ENCODE results near the gene NR6A1.

NR6A1 gene

GRCh38 chr9:124503713-124504529 is 267.2 kb downstream of the NR6A1 start:
- DNase-seq (ENCODE audit: low read depth in 2 of 2) = no peak

DNA sequence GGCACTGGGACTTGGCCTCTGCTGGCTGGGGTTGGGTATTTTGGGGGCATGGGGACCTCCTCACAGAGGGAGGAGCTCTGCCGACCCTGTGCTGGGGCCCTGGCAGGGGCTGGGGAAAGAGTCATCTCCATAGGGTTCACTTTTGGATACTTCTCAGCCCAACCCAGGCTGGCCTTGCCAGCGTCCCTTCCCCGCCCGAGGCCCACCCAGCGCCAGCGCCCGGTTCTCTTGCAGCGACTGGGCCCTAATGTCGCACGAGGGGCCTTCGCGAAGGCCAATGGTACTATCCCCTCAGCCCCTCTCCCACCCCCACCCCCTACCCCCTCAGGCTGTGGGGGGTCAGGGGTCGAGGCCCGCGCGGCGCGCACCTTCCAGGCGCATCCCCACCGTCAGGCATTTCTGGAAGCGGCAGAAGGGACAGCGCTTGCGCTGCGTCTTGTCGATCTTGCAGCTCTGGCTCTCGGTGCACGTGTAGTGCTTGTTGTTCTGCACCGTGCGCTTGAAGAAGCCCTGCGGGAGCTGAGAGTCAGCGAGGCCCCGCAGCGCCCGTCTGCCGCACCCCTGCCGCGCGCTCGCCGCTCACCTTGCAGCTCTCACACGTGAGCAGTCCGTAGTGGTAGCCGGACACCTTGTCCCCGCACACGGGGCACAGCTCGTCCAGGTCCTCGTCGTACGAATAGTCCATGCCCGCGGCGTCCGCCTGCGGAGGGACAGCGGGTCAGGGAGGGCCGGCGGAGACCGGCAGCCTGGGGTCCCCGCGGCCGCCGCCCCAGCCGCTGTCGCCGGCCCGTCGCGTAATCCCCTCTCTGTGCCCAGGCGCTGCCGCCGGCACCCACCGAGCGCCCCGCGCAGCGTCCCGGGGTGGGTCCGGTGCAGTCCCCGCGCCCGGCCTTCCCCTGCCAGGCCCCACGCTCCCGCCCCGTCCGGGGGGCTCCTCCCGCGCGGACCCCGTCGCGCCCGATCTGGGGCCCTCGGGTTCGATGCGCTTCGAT is 268.1 kb downstream of the NR6A1 start:
- DNase-seq (ENCODE audit: low read depth in 2 of 2) = no peak

DNA sequence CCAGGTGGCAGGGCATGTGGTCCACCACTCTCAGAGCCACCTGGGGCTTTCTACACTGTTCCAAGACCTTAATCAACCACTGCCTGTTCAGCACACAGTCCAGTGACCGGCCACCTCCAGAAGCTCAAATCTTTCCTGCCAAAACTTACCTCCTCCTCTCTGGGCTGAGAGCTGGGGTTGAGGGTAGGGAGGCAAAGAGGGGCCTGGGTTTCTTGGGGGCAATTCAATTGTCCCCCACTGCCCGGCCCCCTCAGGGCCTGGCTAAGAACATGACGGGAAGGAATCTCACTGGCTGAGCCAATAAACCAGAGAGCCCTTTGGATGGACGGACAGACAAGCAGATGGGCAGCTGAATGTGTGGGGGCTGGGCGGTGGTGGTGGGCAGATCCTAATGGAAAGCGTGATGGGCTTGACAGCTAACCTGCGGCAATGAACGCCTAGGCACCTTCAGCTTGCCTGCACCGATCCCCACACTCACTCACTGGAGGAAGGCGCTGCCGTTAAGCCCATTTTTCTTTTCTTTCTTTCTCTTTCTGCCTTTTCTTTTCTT is 269.3 kb downstream of the NR6A1 start:
- no peak for DNase-seq (ENCODE audit: low read depth in 2 of 2)

DNA sequence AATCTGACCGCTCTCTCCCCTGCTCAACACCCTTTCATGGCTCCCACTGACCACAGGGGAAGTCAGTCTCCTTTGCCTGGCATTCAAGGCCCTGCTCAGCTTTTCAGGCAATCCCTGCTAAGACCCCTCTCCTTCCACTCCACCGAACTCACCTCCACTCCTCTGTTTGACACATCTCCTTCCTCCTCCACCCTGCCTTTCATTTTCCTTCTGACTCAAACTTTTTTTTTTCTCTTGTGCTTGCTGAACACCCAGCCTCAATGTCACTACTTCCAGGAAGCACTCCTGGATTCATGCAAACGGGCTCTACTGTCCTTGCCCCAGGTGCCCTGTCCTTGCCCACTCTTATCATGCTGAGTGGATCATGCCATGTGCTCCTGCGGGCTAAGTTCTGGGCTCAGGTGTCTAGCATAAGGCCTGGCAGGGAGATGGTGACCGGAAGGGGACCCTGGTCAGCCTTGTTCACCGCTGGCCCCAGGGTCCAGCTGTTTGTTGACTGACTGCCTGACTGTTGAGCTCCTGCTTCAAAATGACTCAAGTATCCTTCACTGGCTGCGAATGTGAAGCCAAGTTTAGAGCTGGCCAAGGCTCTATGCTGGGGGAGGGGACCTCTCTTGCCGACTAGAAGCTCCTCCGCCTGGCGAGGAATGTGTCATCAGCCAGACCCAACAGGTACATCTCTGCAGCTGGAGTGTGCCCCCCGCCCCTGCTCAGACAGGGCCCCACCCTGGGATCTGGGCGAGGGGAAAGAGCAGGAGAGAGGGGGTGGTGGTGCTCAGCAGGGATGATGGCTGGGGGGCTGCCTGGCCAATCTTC is 270.1 kb downstream of the NR6A1 start:
- DNase-seq (ENCODE audit: low read depth in 2 of 2) = no peak

GRCh38 chr9:124500028-124500795 is 270.9 kb downstream of the NR6A1 start:
- DNase-seq (ENCODE audit: low read depth in 2 of 2) = no peak

- DNase-seq (ENCODE audit: low read depth in 2 of 2) = no peak
These were observed 271.9 kb downstream of the NR6A1 start for GRCh38 chr9:124499216-124499615.

- DNase-seq (ENCODE audit: low read depth in 2 of 2) = no peak
These were observed 272.5 kb downstream of the NR6A1 start for GRCh38 chr9:124498499-124499146.

DNA sequence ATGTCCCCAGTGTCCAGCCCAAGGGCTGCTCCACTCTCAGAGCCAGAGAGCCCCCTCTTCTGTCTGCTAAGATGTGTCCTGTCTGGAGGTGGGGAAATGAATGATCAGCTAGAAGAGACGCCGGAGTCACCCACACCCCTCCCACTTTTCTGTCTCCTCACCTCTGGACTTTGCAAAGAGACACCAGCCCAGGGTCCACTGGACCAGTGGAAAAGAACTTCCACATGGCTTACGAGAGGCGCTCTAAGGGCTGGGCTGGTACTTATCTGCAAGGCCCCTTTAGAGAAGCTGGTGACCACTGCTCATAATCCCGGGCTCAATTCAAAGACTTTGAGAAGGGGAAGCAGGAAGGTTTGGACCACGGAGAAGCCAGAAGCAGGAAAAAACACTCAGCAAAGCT is 273.1 kb downstream of the NR6A1 start:
- DNase-seq (ENCODE audit: low read depth in 2 of 2) = no peak

DNA sequence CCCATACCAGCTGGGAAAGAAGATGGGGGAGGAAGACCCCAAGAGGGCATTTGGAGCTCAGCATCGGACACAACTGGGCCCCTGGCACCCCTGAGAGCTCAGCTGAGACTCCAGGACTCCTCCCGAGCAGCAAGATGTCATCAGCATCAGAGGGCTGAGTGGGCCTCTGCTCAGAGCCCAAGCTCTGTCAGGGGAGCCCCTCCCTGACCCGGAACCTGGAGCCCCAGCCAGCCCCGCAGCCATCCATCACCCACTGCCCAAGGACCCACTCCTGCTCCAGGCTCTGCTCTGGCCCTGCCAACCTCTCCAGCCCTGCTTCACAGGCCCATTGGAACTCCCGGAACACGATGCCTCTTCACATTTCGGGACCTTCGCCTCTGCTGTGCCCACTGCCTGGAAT is 273.7 kb downstream of the NR6A1 start:
- DNase-seq (ENCODE audit: low read depth in 2 of 2) = no peak

- DNase-seq (ENCODE audit: low read depth in 2 of 2) = no peak
These were observed 274.6 kb downstream of the NR6A1 start for GRCh38 chr9:124496463-124496862.

DNA sequence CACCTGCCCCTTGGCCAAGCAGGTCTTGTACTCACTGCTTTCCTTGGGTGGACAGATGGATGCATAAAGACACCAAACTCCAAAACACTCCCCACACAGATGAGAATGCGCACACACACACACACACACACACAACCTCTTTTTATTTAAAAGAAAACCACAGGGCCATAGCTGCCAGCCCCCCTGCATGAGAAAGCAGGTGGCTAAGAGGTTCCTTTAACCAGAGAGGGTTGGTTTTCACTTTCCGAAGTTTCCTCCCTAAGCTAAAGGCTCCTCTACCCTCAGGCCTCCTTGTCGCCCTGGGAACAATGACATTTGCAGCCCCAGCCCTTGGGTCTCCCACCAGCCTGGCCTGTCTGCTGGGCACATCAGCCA is 275.0 kb downstream of the NR6A1 start:
- no peak for DNase-seq (ENCODE audit: low read depth in 2 of 2)

GRCh38 chr9:124495126-124496074 is 275.7 kb downstream of the NR6A1 start:
- no peak for DNase-seq (ENCODE audit: low read depth in 2 of 2)

GRCh38 chr9:124493794-124494479 is 277.2 kb downstream of the NR6A1 start:
- no peak for DNase-seq (ENCODE audit: low read depth in 2 of 2)

GRCh38 chr9:124493218-124493617 is 277.9 kb downstream of the NR6A1 start:
- no peak for DNase-seq (ENCODE audit: low read depth in 2 of 2)

GRCh38 chr9:124492818-124493217 is 278.3 kb downstream of the NR6A1 start:
- no peak for DNase-seq (ENCODE audit: low read depth in 2 of 2)

- DNase-seq (ENCODE audit: low read depth in 2 of 2) = no peak
These were observed 279.8 kb downstream of the NR6A1 start for GRCh38 chr9:124491049-124491975.

- no peak for DNase-seq (ENCODE audit: low read depth in 2 of 2)
These were observed 281.1 kb downstream of the NR6A1 start for GRCh38 chr9:124490004-124490403.

Measured in stimulated activated CD4-positive, alpha-beta T cell treated with anti-CD3 and anti-CD28 coated beads, Interleukin-12 subunit alpha, Interleukin-12 subunit beta, amount 100 ng/mL, for 24 hours (primary cell).